ENCODE data around the gene CTXND1.

GRCh38 chr15:80186597-80186996 is 65.4 kb downstream of the CTXND1 start:
- TF ChIP-seq CTCF (IDR thresholded peaks at IDR 0.05 in 4 of 5, conservative IDR thresholded peaks at IDR 0.05 in 1 of 5): no peak
- TF ChIP-seq POLR2A (IDR thresholded peaks at IDR 0.05): no peak

Data from gastrocnemius medialis (tissue), 4 donors.